AG09319 (cell line): Measurements from ENCODE around the gene IL20RB.
A peak's percentile ranks its signal among the peaks of the same experiment; 100 is the strongest.

Experiments
- DNase-seq: peaks from one replicate; pipeline ENCODE4 v3.0.0-alpha.2; 2010; ENCODE audit warnings: low read depth; ENCODE audit errors: extremely low read depth
- TF ChIP-seq, protein P1 (sequence below): IDR thresholded peaks from 2 replicates; pipeline ENCODE4 v1.5.1; 2011; ENCODE audit warnings: low read depth, mild to moderate bottlenecking, inconsistent platforms, low read length, moderate library complexity

IL20RB gene

GRCh38 chr3:136954251-136954650, 3.5 kb upstream of the IL20RB start:
- TF ChIP-seq, protein P1, sequence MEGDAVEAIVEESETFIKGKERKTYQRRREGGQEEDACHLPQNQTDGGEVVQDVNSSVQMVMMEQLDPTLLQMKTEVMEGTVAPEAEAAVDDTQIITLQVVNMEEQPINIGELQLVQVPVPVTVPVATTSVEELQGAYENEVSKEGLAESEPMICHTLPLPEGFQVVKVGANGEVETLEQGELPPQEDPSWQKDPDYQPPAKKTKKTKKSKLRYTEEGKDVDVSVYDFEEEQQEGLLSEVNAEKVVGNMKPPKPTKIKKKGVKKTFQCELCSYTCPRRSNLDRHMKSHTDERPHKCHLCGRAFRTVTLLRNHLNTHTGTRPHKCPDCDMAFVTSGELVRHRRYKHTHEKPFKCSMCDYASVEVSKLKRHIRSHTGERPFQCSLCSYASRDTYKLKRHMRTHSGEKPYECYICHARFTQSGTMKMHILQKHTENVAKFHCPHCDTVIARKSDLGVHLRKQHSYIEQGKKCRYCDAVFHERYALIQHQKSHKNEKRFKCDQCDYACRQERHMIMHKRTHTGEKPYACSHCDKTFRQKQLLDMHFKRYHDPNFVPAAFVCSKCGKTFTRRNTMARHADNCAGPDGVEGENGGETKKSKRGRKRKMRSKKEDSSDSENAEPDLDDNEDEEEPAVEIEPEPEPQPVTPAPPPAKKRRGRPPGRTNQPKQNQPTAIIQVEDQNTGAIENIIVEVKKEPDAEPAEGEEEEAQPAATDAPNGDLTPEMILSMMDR: no peak
- DNase-seq: no peak

GRCh38 chr3:136954980-136955780, 2.6 kb upstream of the IL20RB start:
- DNase-seq: no peak
- TF ChIP-seq, protein P1: no peak

DNA sequence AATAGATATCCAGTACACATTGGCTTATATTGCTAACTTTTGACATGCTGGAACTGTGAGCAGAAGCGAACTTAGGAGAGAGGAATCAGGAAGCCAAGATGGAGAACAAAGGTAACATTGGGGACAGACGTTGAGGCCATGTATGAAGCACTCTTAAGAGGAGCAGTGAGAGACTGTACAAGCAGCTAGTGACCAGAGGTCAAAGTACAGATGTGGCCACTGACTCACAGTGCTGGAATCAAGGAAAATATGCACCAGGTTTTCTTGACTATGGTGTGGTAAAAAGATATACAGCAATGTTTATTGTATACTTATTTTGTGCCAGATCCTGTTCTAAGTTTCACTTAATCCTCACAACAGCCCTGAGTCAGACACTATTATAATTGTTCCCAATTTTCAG, 2.0 kb upstream of the IL20RB start:
- DNase-seq: peak; percentile 69
- TF ChIP-seq, protein P1: no peak

DNA sequence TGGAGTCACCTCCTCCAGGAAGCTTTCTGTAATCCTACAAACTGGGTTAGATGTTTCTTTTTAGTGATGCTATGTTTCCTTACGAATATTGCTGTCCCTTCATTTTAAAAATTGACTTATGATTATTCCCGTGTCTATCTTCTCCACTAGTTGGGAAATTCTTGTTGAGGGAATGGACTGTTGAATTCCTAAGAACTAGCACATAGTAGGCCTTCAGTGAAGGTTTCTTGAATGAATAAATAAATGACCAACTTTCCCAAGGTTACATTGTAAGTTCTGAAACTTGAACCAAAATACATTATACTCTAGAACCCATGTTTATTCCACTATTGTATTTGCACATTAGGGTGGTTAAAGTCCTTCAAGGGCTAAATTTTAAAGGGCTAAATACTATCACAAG, 812 bp upstream of the IL20RB start:
- DNase-seq: no peak
- TF ChIP-seq, protein P1: no peak

DNA sequence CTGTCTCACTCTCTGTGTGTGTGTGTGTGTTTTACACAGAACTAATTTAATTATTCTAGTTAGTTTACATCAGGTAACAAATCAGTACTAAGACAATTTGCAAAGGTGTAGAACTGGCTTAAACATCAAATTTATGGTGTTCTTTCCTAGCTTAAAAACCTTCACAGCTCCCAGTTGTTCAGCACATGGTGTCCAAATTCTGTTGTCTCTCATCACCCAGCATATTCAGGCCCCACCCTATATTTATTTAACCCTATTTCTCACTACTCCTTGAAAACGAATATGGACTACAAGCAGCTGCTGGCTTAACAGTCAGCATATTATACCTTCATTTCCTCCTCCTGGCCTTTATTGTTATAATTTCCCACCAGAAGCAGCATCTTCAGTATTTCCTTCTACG, 1.2 kb downstream of the IL20RB start:
- TF ChIP-seq, protein P1: no peak
- no peak for DNase-seq

DNA sequence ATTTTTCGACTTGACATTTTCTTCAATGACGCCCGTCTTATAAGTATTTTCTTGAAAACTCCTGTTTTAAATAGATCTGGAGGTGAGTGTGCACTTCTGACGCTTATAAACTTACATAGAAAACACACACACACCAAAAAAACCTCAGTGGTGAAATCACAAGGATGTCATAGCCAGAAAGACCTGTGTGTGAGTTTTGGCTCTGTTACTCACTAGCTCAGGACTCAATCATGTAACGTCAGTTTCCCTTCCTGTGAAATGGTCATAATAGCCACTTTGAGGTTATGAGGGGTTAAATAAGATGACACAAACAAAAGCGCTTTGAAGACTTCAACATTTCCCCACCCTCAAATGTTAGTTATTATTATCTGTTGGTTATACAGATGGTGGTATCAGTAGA, 1.8 kb downstream of the IL20RB start:
- DNase-seq: no peak
- TF ChIP-seq, protein P1: no peak

DNA sequence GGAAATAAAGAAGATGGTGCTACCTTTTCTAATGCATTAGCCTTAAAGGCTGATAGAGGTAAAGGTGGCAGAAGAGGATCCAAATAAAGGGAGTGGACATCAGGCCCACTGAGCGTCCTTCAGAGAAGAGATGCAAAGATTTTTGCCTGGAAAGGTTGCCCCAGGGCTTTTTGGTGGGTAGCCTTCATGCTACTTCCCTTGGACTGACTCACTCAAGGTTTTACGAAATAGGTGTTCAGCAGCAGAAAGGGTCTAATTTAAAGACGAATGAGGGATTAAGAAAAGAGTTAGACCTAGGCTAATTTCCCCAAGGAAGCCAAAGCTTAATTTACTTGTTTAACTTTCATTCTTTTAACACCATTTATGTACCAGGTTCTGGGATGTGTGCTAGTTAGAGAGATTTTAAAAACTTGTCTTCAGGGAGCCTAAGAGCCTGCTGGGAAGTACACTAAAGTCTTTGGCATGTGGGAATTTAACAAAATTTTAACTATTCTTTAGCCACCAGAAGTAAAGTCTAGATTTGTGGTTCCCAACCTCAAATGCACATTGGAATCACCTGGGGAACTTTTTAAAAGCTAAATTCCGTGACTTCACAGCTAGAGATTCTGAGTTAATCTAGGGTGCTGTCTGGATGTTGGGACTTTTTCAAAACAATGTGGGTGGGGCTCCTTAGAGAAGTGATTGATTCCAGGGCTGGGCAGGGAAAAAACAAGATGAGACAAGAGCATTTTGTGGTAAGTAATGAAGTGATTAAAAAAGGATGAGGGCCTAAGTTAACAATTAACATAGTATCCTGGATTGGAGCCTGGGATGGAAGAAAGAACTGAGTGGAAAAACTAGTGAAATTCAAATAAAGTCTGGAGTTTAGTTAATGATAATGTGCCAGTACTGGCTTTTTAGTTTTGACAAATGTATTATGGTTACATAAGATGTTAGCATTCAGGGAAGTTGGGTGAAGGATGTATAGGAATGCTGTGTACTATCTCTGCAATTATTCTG, 3.4 kb downstream of the IL20RB start:
- no peak for DNase-seq

More for the DNA sequence above, 3.4 kb downstream of the IL20RB start:
- TF ChIP-seq, protein P1: no peak
